ENCODE data around the gene ZNF804B.

- no peak for TF ChIP-seq CTCF (IDR thresholded peaks at IDR 0.05)
- no peak for TF ChIP-seq POLR2A (IDR thresholded peaks at IDR 0.05)
Observed at GRCh38 chr7:89265631-89266030, 506.1 kb downstream of the ZNF804B start.

All from adrenal gland (tissue), 5 donors.